Dendritic cell treated with granulocyte-macrophage colony-stimulating factor and Interleukin-4, amounts not matched to agents 40 ng/mL and 50 ng/mL, for 4 days (primary cell): ENCODE measurements around the gene GPSM1.

Experiments used
- H3K27ac Mint-ChIP-seq: one replicate; pipeline ENCODE4 v1.8.0; 2022; ENCODE audit warnings: mild to moderate bottlenecking, mixed read lengths
- H3K27me3 Mint-ChIP-seq: one replicate; pipeline ENCODE4 v1.8.0; 2022; ENCODE audit warnings: mild to moderate bottlenecking, mixed read lengths
- H3K36me3 Mint-ChIP-seq: one replicate; pipeline ENCODE4 v1.8.0; 2022; ENCODE audit warnings: low read depth, mixed read lengths
- H3K4me1 Mint-ChIP-seq: one replicate; pipeline ENCODE4 v1.8.0; 2022; ENCODE audit warnings: low read depth, mixed read lengths
- H3K4me3 Mint-ChIP-seq: one replicate; pipeline ENCODE4 v1.8.0; 2022; ENCODE audit warnings: mild to moderate bottlenecking, moderate library complexity, mixed read lengths
- H3K9me3 Mint-ChIP-seq: one replicate; pipeline ENCODE4 v1.8.0; 2022; ENCODE audit warnings: mixed read lengths
- intact Hi-C: fragments of 100-400 bp; cut with micrococcal nuclease; formaldehyde crosslinking; loops from one replicate; pipeline ENCODE4 v1.15.0; 2022

Gene GPSM1

GRCh38 chr9:136373300-136374182 lies 46.2 kb downstream of the GPSM1 start, which contains the start of gene CARD9:
TSS of gene CARD9 (minus strand) at chr9:136373669. CDS start at chr9:136372078, 1,591 bp downstream.
- Mint-ChIP-seq H3K27ac (peak within 1 kb of the TSS; percentile 93), H3K9me3 (no peaks in the 10 kb centered on the region), H3K27me3 (no peaks in the 10 kb centered on the region), H3K4me3 (peak within 1 kb of the TSS; percentile 97), H3K4me1 (peaks cover 68% of the 10 kb centered on the region), H3K36me3 (peaks cover 81% of the 10 kb centered on the region)
- intact Hi-C loops, result loop anchor here (1.0 kb wide), 1 partner anchor 10 kb away; the partner anchor contains the start of gene DNLZ

DNA sequence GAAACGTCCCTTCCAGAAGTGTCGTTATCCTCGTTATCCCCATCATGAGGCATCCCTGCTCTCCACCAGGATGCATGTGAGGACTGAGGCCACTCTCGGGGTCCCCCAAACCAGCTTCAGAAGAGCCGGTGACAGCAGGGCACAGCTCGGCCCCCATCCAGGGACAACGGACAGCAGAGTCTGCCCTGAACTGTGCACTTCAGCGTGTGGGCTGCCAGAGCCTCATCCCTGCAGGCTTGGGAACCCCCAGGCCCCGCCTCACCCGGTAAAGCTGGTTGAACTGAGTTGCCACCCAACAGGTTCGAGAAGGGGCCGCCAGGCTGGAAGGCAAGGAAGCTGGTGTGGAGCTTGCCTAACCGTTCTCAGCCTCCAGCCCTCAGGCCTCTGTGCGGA lies 46.8 kb downstream of the GPSM1 start:
- Mint-ChIP-seq H3K9me3 (no peaks in the 10 kb centered on the region), H3K27me3 (no peaks in the 10 kb centered on the region), H3K36me3 (peaks cover 81% of the 10 kb centered on the region), H3K4me3 (peak overlapping the region; percentile 97), H3K27ac (peak overlapping the region; percentile 93), H3K4me1 (peaks cover 67% of the 10 kb centered on the region)
- intact Hi-C loops, result no loop called here

DNA sequence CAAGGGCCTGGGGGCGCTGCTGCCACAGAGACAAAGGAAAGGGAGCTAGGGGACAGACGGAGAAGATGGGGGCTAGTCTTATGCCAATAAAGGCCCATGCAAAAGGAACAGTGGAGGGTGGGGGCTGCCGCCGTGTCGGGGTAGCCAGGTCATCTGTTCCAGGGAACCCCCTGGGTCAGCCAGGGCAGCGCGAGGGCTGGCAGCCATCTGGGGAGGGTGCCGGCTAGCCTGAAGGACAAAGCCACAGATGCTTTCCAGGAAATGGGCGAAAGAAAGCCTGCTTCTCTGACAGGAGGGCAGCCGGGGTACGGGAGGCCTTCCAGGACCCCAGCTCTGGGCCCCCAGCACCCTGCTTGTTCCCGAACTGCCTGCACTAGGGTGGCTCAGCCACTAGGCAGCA lies 47.8 kb downstream of the GPSM1 start:
- H3K4me1 Mint-ChIP-seq, result peaks cover 60% of the 10 kb centered on the region
- H3K36me3 Mint-ChIP-seq, result peaks cover 81% of the 10 kb centered on the region
- no peak overlapping the region for H3K4me3 Mint-ChIP-seq
- peak overlapping the region; percentile 93 for H3K27ac Mint-ChIP-seq
- intact Hi-C loops, result no loop called here
- H3K9me3 Mint-ChIP-seq, result no peaks in the 10 kb centered on the region
- H3K27me3 Mint-ChIP-seq, result no peaks in the 10 kb centered on the region

DNA sequence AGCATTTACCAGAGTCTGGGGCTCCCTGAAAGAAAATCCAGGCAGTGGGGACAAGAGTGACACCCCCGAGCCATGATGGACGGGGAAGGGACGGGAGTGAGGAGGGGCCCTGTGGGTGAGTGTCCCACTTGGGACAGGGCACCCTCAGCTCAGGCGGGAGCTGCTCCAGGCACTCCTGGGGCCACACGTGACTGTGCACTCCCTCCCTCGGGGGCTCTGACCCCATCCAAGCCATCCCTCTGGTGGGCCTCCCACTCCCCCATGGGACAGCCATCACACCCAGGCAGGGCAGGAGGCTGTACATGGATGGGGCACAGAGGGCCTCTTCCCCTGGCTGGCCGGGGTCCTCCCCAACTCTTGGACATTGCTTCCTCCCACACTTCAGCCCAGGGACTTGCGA lies 49.1 kb downstream of the GPSM1 start:
- intact Hi-C loops, result no loop called here
- H3K36me3 Mint-ChIP-seq, result peaks cover 81% of the 10 kb centered on the region
- no peaks in the 10 kb centered on the region for H3K27me3 Mint-ChIP-seq
- peak overlapping the region; percentile 93 for H3K27ac Mint-ChIP-seq
- H3K4me3 Mint-ChIP-seq, result no peak overlapping the region
- peaks cover 49% of the 10 kb centered on the region for H3K4me1 Mint-ChIP-seq
- no peaks in the 10 kb centered on the region for H3K9me3 Mint-ChIP-seq

GRCh38 chr9:136377341-136378169 lies 50.2 kb downstream of the GPSM1 start:
- Mint-ChIP-seq H3K27ac (peak overlapping the region; percentile 93), H3K36me3 (peaks cover 81% of the 10 kb centered on the region), H3K9me3 (no peaks in the 10 kb centered on the region), H3K4me1 (peaks cover 40% of the 10 kb centered on the region), H3K4me3 (peak overlapping the region; percentile 49), H3K27me3 (no peaks in the 10 kb centered on the region)
- intact Hi-C loops, result no loop called here

- Mint-ChIP-seq H3K4me1 (peaks cover 40% of the 10 kb centered on the region), H3K27me3 (no peaks in the 10 kb centered on the region), H3K4me3 (no peak overlapping the region), H3K36me3 (peaks cover 81% of the 10 kb centered on the region), H3K9me3 (no peaks in the 10 kb centered on the region), H3K27ac (peak overlapping the region; percentile 46)
- intact Hi-C loops, result no loop called here
These were observed 51.0 kb downstream of the GPSM1 start for GRCh38 chr9:136378170-136379002.

DNA sequence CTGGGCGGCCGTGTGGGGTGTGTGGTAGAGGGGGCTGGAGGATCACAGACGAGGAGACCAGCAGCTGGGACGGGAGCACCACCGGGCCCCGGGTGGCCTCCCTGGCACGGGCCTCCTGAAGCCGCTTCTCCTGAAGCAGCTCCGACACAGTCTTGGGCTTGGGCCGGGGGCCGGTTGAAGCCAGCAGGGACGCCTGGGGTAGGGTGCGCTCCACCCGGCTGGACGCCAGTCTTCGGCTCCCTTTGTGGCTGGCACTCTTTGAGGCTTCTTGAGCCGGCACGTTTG lies 51.6 kb downstream of the GPSM1 start:
- intact Hi-C loops, result no loop called here
- H3K27ac Mint-ChIP-seq, result peak overlapping the region; percentile 46
- no peak overlapping the region for H3K4me3 Mint-ChIP-seq
- peaks cover 37% of the 10 kb centered on the region for H3K4me1 Mint-ChIP-seq
- no peaks in the 10 kb centered on the region for H3K27me3 Mint-ChIP-seq
- H3K36me3 Mint-ChIP-seq, result peaks cover 81% of the 10 kb centered on the region
- no peaks in the 10 kb centered on the region for H3K9me3 Mint-ChIP-seq

GRCh38 chr9:136379401-136379800 lies 52.1 kb downstream of the GPSM1 start:
- H3K27ac Mint-ChIP-seq, result no peak overlapping the region
- peaks cover 32% of the 10 kb centered on the region for H3K4me1 Mint-ChIP-seq
- no peaks in the 10 kb centered on the region for H3K27me3 Mint-ChIP-seq
- H3K36me3 Mint-ChIP-seq, result peaks cover 84% of the 10 kb centered on the region
- H3K4me3 Mint-ChIP-seq, result no peak overlapping the region
- intact Hi-C loops, result no loop called here
- no peaks in the 10 kb centered on the region for H3K9me3 Mint-ChIP-seq

DNA sequence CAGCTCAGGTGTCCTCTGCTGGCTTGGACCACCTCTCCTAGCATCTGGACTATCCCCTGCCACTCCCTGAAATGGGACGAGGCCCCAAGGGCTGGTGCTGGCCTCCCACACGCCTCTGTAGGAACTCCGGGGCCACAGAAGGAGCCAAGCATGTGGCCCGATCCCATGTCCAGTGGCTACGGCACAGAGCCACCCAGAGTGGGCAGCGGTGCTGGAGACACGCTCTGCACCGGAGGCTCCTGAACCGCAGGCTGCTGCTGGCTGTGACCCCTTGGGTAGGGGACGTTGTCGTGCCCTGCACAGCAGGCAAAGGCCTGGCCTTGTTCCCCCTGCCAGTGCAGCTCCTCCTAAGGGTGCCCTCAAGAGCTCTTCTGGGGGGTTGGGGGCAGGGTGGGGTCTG lies 52.6 kb downstream of the GPSM1 start:
- no peak overlapping the region for H3K27ac Mint-ChIP-seq
- H3K36me3 Mint-ChIP-seq, result peaks cover 84% of the 10 kb centered on the region
- intact Hi-C loops, result no loop called here
- H3K9me3 Mint-ChIP-seq, result no peaks in the 10 kb centered on the region
- H3K4me3 Mint-ChIP-seq, result no peak overlapping the region
- H3K27me3 Mint-ChIP-seq, result no peaks in the 10 kb centered on the region
- H3K4me1 Mint-ChIP-seq, result peaks cover 29% of the 10 kb centered on the region

- Mint-ChIP-seq H3K36me3 (peaks cover 84% of the 10 kb centered on the region), H3K4me1 (peaks cover 29% of the 10 kb centered on the region), H3K9me3 (no peaks in the 10 kb centered on the region), H3K27me3 (no peaks in the 10 kb centered on the region), H3K27ac (no peak overlapping the region), H3K4me3 (no peak overlapping the region)
- intact Hi-C loops, result no loop called here
These were observed 53.0 kb downstream of the GPSM1 start for GRCh38 chr9:136380381-136380780.

GRCh38 chr9:136381311-136381710 lies 54.0 kb downstream of the GPSM1 start:
- Mint-ChIP-seq H3K9me3 (no peaks in the 10 kb centered on the region), H3K4me1 (peaks cover 29% of the 10 kb centered on the region), H3K36me3 (peaks cover 85% of the 10 kb centered on the region), H3K27ac (no peak overlapping the region), H3K27me3 (no peaks in the 10 kb centered on the region), H3K4me3 (no peak overlapping the region)
- intact Hi-C loops, result no loop called here

DNA sequence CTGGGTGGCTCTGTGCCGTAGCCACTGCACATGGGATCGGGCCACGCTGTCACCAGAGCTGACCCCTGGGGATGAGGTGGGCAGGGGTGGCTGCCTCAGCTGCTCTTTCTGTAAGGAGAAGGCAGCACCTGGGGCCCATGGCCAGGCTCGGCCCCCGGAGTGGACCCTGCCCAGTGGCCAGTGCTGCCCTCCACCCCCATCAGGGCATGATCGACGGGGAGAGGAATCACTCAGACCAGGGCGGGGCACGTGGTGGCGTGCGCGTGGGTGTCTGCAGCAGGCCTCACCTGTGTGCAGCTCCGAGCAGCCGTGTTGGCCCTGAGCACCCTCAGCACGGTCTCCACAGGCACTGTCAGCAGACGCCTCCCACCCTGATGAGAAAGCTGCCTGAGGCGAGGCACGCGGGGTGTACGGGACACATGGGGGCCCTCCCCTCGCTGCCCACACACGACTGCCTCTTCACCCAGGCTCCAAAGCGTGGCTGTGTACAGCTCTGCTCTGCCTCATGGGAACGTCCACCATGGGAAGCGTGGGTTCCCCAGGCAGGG lies 54.7 kb downstream of the GPSM1 start:
- Mint-ChIP-seq H3K4me3 (no peak overlapping the region), H3K36me3 (peaks cover 93% of the 10 kb centered on the region), H3K27me3 (no peaks in the 10 kb centered on the region), H3K27ac (no peak overlapping the region), H3K9me3 (no peaks in the 10 kb centered on the region), H3K4me1 (peaks cover 22% of the 10 kb centered on the region)
- intact Hi-C loops, result no loop called here

DNA sequence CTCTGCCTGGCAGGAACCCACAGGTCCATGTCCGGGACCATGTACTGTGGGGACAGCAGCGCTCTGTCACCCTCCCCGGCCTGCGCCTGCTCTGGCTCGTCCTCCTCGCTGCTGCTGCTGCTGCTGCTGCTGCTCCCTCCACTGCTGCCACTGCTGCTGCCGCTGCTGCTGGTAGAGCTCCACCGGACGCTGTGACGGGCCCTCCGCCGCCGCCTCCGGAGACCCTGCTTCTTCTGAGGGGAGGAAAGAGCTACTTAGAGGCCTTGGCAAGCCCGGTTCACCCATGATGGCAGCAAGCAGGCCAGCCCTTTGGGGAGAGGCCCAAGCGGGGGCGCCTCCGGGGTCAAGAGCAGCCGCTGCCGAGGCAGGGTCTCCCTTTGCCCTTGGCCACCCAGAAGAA lies 56.1 kb downstream of the GPSM1 start:
- Mint-ChIP-seq H3K27me3 (no peaks in the 10 kb centered on the region), H3K4me1 (peaks cover 16% of the 10 kb centered on the region), H3K36me3 (peaks cover 100% of the 10 kb centered on the region), H3K4me3 (no peak overlapping the region), H3K27ac (peak overlapping the region; percentile 28), H3K9me3 (no peaks in the 10 kb centered on the region)
- intact Hi-C loops, result no loop called here
